ENCODE measurements around the gene NDST4.

Gene NDST4

DNA sequence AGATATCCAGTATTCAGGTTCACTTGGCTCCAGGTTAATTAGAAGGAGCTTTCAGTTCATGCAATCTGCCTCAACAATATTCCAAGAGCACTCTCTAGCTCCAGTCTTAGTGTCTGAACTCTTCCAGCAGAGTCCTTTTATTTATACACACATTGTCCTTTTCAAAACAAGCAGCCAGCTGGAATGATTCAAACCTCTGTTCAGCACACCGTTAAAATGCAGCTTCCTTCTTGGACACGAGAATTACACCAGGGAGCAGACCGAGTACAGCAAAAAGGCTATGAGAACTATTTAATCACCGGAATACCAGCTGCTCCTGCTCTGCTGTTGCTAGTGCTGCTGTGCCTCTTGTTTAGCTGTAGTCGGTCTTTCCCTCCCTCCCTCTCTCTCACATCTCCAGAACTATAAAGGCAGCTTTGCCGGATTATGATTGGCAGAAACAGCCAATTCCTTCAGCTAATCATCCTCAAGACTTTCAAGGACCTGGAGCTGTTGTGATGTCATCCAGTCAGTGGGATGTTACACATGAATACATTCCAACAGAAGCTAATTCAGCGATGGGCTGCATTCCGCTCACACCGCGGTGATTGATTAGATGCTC, at the start of gene NDST4:
NDST4 (minus strand) TSS at position 115 of the 601 bp plus-strand sequence. CDS start 36,584 bp downstream, outside the sequence.
- peak; percentile 85 for DNase-seq

DNA sequence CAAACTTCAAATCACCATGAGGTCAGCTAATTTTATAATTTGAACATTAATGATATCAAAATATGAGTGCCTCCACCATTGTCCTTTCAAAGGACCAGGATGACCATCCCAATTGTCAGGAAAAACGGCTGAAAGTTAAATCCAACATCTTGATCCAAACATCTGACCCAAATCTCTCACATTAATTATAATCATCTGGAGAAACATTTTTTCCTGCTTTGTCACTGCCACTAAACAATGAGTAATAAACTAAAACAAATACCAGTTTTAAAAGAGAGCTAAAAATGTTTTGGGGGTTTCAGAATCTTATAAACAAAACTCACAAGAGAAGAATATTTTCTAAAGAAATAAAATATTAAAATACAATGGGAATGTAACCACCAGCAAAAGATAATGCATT, 45.7 kb upstream of the NDST4 start:
- DNase-seq = no peak

DNA sequence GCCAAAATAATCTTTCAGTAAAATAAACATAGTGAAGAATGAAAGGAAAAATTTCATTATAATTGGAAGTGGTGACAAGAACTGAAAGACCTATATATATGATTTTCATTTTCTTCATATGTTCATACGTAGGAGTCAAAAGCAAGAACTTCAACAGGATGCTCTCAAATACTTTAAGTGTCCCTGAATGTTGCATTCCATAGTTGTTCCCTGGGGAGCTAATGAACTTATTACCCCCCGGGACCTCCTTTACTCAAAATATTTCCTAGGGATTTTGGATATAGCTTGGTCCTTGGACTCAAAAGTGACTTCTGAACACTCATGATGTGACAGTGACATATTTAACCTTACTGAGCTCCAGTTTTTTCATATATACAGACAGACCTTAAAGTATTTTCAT, 44.9 kb upstream of the NDST4 start:
- no peak for DNase-seq

DNA sequence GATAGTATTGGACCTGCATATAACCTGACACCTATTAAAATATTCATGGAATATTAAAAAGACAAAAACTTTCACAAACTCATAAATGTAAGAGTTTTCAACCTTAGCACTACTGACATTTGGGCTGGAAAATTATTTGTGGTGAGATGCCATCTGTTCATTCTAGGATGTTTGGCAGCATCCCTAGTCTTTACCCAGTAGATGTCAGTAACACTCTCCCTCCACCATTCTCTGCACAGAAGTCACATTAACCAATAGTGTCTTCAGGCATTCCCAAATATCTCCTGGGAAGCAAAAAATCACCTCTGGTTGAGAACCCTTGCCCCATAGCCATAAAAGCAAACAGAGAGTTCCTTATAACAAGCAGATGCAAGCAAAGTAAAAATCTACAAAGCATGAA, 41.4 kb upstream of the NDST4 start:
- DNase-seq = peak; percentile 27

DNA sequence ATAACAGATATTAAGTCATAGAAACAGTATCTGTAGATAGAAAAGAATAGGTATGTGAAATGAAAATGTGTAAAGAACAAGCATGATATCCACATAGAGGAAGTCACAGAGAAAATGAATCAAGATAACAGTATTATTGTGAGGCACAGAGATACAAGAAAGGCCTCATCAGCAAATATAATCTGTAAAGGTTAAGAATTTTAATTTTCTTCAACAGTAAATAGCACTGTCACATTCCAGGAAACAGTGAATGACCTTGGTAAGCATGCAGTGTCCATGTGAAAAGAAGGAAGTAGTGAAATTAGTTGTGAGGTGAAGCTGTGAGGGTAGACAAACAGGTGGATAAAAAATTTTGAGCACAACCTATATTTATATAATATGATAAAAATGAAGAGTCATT, 39.5 kb upstream of the NDST4 start:
- DNase-seq = no peak

DNA sequence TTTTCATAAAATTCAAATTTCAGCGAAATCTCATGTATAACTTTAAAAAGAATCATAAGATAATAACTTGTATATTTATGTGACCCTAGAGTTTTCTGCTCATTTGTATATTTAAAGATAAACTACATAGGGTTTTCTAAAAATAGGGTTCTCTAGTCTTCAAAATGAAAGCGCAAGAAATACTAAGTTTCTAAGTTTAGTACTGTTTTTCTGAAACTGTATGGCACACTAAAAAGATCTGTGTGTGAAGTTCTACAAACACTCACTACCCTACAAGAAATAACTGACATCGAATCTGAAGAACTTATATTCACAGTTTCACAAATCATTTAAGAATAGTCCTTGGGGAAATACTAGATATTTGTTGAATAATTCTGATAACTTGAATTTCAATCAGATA, 38.7 kb upstream of the NDST4 start:
- DNase-seq = no peak

DNA sequence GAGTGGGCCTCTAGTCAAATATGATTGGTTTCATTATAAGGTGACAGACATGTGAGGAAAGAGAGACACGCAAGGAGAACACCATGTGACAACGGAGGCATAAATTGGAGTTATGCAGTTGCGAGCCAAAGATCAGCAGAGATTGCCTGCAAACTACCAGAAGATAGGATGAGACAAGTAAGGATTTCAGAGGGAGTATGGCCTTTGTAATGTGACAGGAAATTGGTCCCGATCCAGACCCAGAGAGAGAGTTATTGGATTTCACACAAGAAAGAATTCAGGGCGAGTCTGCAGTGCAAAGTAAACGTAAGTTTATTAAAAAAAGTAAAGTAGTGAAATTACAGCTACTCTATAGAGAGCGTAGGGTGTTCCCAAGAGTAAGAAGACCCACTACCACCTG, 35.7 kb upstream of the NDST4 start:
- DNase-seq = no peak

DNA sequence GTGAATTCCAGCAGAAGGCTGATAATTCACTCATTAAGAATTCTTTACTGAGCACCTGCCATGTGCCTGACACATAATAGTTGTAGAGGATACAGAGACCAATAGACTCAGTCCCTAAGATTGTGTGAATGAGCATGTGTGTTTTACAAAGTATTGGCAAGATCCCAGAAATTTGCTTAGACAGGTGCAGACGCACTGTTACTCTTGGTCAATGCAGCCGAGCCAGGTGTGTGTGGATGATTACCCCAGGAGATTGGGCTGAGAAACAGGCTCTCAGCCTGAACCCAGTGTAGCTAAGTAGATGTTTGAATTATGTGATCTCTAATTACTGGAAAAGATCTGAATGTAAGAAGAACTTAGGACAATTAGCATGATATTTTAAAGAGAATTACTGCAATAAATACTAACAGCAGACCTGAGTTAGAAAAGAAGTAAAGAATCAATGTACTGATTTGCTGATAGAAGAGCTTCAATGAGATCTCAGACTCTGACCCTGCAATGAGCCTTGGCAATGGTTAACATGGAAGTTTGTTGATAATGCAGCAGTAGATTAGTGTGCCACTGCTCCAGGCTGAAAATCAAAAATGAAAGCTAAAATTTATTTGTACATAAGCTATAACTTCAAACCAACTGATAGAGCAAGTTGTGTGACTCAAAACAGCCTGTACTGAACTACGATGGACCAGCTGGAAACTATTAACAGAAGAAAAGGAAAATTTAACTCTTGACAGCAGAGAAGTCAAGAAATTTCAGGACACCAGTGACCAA, 32.2 kb upstream of the NDST4 start:
- DNase-seq = peak; percentile 0

DNA sequence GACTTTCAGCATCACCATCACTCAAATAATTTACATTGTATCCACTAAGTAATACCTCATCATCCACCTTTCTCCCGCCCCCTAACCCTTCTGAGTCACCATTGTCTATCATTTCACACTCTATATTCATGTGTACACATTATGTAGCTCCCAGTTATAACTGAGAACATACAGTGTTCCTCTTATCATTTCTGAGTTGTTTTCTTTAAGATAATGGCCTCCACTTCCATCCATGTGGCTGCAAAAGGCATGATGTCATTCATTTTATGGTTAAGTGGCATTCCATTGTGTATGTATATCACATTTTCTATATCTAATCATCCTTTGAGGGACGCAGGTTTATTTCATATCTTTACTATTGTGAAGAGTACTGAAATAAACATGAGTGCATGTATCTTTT, 14.6 kb upstream of the NDST4 start:
- DNase-seq = no peak

DNA sequence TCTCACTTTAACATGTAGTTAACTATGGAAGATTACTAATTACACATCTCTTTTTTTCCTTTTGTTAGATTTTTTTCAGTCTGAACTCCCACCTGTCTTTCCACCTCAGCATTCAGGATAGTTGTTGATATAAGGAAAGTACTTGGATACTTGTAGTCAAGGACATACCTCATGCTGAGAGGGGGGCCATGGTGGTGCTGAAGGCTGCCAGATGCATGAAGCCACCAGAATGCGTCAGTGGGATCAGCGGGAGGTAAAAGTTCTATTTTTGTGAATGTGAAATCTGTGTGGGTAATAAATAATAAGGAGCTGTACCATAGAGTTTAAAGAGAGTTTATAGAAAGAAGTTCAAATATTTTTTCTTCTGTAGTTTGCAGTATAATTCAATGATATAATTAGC, 13.1 kb upstream of the NDST4 start:
- DNase-seq = no peak

DNA sequence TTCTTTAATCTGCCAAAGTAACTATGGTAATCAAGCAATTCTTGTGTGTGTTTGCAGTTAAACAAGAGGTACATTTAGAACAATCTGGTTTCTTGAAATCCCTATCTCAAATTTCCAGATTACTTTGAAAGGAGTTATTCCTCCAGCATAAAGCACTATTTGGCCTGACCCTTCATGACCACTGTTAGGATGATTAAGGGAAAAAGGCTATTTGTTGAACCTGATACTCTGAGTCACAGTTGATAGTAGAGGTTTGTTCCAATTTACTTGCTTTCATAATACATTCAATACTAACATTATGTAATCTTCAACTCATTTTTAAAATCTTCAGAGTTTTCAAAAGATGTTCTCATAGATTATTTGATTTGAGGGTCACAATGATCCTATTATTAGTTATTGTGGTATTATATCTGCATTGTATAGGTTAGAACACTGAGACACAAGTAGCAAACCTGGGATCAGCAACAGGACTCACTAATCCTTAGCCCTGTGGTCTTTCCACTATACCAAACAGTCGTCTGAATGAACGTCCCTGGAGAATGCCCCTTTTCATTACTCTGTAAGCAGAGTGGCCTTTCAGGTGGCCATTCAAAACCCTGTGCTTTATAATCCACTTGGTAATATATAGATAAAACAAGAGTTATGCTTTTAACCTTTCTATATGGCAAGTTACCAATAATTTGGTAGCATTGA, 8.1 kb upstream of the NDST4 start:
- DNase-seq = no peak

DNA sequence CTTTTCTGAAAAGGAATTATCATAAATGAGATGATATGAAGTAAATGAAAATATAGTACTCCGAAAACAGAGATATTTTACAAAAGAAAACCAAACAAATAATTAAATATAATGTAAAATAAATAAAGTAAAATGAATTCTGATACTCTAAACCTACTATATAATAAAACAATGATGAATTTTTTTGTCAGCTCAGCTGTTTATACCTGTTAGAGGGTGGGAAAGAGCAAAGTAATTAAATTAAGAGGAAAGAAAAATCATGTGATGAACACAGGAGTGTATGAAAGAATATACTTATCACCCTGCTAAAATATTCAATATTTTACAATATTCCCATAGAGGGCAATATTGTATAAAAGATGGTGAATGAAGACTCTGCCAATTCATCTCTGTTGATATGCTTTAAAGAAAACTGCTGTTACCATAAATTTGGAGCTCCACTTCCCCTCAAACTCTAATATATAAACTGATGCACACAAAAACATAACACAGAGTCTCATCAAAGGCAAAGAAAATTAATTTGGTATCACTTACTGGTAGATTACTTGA, 6.5 kb upstream of the NDST4 start:
- no peak for DNase-seq

DNA sequence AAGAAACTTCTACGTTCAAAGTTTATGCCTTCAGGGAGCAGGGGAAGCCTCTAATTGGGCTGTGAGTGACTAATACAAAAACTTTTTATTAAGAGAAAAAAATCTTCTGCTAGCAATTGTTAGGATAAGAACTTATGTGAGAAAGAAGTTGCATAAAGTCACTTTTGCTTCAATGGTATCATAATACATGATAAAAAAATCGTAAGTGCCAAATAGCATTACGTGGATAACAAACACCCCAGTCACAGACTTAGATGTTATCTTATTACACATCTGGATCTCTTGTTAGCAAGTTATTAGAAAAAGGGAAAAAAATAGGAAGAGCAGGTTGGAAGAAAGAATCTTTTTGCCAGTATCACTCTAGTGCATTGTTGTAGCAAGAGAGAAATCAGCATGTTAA, 4.2 kb upstream of the NDST4 start:
- no peak for DNase-seq

DNA sequence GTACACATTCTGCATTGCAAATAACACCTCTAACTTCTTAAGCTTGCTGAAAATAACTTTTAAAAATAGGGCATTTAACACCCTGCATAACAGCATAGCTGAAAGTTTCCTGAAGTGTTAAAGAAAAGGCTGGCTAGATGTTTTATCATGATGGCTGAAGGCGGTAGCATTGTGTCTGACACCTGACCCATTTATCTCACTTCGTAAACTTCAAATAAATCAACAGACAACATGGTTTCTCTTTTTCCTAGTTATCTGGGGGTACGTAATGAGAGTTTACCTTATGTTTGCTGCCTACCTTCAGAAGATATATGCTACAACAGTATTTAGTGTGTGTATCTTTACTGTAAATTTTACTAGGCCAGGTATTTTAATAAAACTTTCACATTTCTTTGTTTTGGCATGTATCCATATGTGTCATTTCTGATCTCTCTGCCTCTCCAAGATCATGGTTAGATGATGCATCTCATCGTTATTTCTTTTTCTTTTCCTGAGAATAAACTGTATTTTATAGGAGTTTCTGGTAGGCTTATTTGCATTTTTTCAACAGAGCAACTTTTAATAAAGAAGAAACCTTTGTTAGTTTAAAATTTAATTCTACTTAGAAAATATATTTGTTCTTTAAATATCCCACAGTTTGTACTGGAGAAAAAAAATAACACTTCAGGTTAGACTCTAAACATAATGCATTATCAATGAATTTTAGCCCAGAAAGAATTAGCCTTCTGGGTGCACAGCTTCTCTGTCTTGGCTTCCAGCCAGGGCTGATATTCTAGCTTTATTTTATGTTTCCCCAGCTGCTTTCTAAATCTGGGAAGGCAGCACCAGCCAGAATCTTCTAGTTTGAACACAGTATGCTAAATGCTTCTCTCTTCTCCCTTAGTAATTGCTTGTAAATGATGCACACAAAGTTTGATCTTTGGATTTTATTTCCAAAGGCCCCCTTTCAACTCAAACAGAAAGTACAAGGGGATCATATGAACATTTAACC, 2.9 kb downstream of the NDST4 start:
- DNase-seq = peak; percentile 39

DNA sequence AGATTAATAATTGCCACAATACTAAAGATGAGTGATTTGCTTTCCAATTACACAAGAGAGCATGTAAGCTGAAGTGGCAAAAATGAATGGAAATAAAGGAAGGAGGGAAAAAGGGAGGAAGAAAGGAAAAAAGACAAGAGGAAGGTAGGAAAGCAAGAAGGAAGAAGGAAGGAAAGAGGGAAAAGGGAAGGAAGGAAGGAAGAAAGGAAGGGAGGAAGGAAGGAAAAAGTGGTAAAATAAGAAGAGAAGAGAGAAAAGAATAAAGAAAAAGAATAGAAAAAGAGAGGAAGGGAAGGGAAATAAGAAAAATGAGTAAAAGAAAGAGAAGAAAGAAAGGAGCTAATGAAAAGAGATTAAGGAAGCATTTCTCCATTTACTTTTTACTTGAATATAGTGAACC, 4.6 kb downstream of the NDST4 start:
- DNase-seq = no peak

DNA sequence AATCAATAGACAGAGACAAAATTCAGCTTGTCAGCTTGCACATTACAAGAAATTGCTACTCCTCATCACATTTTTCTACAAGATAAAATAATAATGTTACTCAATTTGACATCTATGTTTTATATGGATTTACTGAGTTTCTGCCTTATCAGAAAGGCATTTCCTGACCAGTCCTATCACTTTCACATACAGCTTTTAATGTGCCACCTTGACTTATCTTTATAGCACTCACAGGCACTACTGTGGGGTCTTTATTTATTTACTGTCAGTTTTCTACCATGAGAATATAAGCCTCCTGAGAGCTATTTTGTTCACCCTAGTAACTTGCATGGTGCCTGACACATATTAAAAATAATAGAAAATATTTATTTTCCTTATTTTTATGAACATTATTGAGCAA, 6.0 kb downstream of the NDST4 start:
- DNase-seq = no peak

DNA sequence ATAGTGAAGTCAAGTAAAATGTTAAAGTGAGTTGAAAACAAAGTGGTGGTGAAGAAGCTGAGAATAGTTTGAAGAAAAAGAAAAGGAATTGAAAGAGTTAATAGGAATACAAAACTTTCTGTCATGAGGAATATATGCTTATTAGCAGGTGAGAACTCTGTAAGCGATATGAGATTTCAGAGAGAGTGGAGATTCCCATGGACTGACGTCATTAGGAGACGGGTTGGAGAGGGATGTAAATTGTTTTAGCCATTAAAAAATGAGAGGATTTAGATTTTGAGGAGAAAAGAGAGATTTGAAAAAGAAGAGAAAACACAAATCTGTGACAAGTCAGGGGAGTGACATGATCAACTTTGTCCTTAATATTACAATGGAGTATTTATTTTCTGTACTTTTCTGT, 11.7 kb downstream of the NDST4 start:
- DNase-seq = no peak

DNA sequence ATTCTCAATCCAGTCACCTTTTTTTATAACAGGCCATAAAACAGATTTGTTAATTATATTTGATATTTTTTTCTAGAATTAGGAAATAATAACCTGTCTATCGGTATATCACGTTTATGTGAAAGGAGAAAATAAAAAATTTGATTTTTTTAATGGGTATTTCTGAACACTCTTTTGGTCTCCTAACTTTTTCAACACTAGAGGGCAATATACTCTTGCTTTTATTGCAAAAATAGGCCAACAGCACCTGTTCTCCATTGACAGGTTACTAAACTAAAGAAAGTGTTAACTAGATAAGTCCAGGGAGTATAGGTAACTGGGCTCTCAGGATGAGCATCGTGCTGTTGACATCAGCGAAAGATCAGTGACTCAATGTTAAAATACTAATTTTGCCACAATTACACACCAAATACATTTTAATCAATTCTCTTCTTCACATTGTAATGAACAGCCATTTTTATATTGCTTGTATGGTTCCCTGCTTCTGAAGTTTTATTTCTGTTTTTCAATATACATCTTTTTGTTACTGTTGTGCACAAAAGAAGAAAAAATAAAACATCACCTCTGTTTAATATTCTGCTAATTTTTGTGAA, 22.8 kb downstream of the NDST4 start:
- no peak for DNase-seq

DNA sequence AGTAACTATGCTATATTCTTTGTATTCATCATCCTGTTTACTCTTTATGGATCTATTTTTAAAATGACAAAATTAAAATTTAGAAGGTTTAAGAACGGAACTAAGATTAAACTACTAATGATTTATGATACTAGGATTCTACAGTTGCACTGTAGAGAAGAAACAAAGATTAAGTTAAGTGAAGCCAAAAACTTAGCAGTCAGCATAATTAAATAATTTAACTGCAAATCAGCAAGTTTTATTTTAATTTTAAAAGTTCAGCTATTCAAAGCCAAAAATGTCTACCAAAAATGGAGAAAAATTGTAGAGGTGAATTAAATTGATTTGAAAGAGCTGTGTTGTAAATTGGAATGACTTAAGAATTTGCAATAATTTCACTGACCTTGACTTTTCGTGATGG, 30.8 kb downstream of the NDST4 start:
- no peak for DNase-seq

DNA sequence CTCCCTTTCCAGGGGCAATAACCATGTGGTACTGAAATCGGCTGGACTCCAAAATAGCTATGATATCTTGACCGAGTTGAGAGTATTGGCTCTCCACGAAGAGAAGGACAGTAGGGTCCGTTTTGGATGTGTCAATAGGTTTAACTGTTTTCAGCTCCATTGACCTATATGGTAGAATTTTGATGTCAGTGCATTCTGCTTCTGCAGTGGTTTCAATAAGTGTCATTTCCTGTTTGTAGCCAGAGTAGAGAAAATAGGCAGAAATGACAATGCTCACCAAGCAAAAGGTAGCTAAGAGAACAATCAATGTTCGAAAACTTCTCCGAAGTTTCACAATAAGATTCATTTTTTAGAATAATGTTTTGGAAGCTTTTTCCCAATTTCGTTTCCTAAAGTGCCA, 36.7 kb downstream of the NDST4 start:
- DNase-seq = no peak

DNA sequence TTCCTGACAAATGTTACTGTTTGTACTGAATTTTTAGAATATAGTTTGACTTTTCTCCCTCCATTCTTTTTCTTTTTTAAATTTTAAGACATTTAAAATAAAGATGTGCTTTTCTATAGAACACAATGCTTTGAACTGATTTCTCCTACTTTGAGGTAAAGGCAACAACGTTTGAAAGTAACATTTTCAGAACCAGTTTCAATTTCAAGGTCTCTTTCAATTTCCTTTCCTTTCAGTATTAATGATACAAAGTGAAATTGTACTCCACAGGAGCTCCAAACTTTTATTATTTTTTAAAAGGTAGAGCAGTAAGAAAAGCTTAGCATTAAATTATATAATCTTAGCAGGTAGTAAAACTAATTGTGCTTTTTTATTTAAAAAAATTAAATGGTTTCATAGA, 54.9 kb downstream of the NDST4 start:
- DNase-seq = no peak

DNA sequence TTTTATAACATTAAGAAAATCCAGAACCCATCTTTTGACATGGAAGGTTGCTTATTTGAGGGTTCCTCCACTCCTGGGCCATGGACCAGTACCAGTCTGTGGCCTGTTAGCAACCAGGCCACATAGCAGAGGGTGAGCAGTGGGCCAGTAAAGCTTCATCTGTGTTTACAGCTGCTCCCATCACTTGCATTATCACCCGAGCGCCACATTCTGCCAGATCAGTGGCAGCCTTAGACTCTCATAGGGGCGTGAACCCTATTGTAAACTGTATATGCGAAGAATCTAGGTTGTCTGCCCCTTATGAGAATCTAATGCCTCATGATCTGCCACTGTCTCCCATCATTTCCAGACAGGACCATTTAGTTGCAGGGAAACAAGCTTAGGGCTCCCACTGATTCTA, 58.6 kb downstream of the NDST4 start:
- no peak for DNase-seq
